Measurements from ENCODE around the gene JUND.

JUND gene

GRCh38 chr19:18291590-18292461 lies 10.4 kb upstream of the JUND start:
- Histone ChIP-seq H3K36me3 (ENCODE audit: insufficient read depth, low read length) (no peaks in the 10 kb centered on the region), H2AFZ (ENCODE audit: low read depth, low read length) (peak overlapping the region; percentile 64), H3K9me3 (ENCODE audit: low read length) (no peaks in the 10 kb centered on the region), H3K27me3 (ENCODE audit: insufficient read depth, low read length) (no peaks in the 10 kb centered on the region), H3K4me3 (ENCODE audit: low read length) (peak overlapping the region; percentile 60), H3K4me1 (ENCODE audit: insufficient read depth, low read length) (peaks cover 33% of the 10 kb centered on the region)

DNA sequence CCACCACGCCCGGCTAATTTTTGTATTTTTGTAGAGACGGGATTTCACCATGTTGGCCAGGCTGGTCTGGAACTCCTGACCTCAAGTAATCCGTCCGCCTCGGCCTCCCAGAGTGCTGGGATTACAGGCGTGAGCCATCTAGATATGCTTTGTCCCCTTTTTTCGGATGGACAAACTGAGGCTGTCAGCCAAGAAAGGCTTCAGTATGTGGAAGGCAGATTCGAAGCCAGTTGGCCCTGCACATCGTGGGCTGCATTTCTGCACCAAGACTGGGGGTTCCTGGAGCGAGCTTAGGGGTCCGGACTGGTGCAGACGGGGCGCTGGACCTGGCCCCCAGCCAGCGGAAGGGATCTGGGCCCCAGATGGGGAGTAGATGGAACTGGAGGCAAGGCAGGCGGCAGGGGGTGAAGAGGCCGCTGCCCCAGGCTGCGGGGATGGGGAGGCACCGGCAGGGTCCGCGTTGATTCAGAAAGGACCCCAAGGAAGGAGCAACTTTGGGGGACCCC lies 9.7 kb upstream of the JUND start:
- Histone ChIP-seq H2AFZ (ENCODE audit: low read depth, low read length) (peak overlapping the region; percentile 64), H3K4me3 (ENCODE audit: low read length) (no peak overlapping the region), H3K27me3 (ENCODE audit: insufficient read depth, low read length) (no peaks in the 10 kb centered on the region), H3K36me3 (ENCODE audit: insufficient read depth, low read length) (no peaks in the 10 kb centered on the region), H3K9me3 (ENCODE audit: low read length) (no peaks in the 10 kb centered on the region), H3K4me1 (ENCODE audit: insufficient read depth, low read length) (peaks cover 33% of the 10 kb centered on the region)

DNA sequence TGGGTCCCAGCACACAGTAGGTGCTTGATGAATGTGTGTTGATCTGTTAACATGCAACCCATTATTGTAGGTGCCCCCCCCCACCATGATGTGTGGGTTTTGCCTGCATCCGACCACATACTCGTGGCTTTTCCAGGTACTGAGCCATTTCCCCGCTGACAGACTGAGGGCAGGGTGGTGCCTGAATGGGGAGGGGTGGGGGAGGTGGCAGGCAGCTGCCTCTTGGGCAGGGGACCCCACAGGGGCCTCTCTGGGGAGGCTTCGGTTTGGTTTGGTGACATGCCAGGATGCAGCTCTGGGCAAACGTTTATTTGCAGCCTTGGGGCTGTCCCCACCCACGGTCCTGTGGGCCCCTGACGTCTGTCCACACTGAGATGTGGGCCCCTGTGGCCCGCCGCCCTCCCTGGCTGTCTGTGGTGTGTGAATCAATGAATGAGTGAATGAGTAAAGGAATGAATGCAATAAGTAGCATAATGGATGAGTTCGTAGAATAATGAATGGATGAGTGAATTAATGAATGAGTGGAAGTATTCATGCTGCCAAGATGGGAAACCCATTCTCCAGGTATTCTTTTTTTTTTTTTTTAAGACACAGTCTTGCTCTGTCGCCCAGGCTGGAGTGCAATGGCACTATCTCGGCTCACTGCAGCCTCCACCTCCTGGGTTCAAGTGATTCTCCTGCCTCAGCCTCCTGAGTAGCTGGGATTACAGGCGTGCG lies 9.0 kb upstream of the JUND start:
- H3K36me3 ChIP-seq (ENCODE audit: insufficient read depth, low read length), result no peaks in the 10 kb centered on the region
- H3K9me3 ChIP-seq (ENCODE audit: low read length), result no peaks in the 10 kb centered on the region
- peaks cover 33% of the 10 kb centered on the region for H3K4me1 ChIP-seq (ENCODE audit: insufficient read depth, low read length)
- H2AFZ ChIP-seq (ENCODE audit: low read depth, low read length), result no peak overlapping the region
- H3K4me3 ChIP-seq (ENCODE audit: low read length), result no peak overlapping the region
- H3K27me3 ChIP-seq (ENCODE audit: insufficient read depth, low read length), result no peaks in the 10 kb centered on the region

- Histone ChIP-seq H3K9me3 (ENCODE audit: low read length) (no peaks in the 10 kb centered on the region), H2AFZ (ENCODE audit: low read depth, low read length) (no peak overlapping the region), H3K27me3 (ENCODE audit: insufficient read depth, low read length) (no peaks in the 10 kb centered on the region), H3K36me3 (ENCODE audit: insufficient read depth, low read length) (no peaks in the 10 kb centered on the region), H3K4me1 (ENCODE audit: insufficient read depth, low read length) (peaks cover 36% of the 10 kb centered on the region), H3K4me3 (ENCODE audit: low read length) (no peak overlapping the region)
Observed at GRCh38 chr19:18289471-18290301, 8.3 kb upstream of the JUND start.

DNA sequence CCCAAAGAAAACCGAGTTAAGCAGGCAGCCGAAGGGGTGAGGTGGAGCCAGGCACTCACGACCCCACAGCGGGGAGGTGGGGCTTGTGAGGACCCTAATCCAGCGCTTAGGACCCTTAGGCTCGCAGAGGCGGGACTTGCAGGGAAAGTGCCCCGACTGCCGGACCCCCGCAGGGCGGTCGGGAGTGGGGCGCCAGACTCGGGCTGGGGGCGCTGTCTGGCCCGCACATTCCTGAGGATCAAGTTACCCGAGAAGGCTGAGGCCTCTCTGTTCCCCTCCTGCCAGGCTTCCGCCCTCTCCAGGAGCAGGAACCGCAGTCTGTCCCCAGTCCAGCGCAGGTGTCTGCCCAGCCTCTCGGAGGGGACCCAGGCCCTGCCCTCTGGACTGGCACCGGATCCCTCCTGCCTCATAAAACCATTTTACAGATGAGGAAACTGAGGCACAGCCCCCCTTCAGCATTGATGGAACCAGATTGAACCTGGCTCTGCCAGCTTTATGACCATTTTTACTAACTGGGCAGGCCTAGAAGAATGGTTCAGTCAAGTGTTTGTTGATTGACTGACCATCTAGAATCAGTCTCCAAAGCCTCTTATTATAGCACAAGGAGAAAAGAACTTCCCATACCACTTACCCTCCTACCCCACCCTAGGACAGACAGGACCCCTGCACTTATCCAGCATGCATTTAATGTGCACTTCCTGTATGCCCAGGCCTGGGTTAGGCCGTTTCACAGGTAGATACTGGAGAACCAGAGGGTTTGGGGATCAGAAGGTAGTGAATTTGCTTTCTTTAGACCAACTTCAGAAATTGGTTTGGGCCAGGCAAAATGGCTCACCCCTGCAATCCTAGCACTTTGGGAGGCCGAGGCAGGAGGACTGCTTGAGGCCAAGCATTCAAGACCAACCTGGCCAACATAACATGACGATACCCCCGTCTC lies 6.7 kb upstream of the JUND start:
- Histone ChIP-seq H3K4me1 (ENCODE audit: insufficient read depth, low read length) (peaks cover 24% of the 10 kb centered on the region), H3K36me3 (ENCODE audit: insufficient read depth, low read length) (no peaks in the 10 kb centered on the region), H2AFZ (ENCODE audit: low read depth, low read length) (no peak overlapping the region), H3K4me3 (ENCODE audit: low read length) (no peak overlapping the region), H3K9me3 (ENCODE audit: low read length) (no peaks in the 10 kb centered on the region), H3K27me3 (ENCODE audit: insufficient read depth, low read length) (no peaks in the 10 kb centered on the region)

GRCh38 chr19:18286973-18287635 lies 5.7 kb upstream of the JUND start:
- no peaks in the 10 kb centered on the region for H3K27me3 ChIP-seq (ENCODE audit: insufficient read depth, low read length)
- no peaks in the 10 kb centered on the region for H3K36me3 ChIP-seq (ENCODE audit: insufficient read depth, low read length)
- no peak overlapping the region for H2AFZ ChIP-seq (ENCODE audit: low read depth, low read length)
- no peak overlapping the region for H3K4me3 ChIP-seq (ENCODE audit: low read length)
- no peaks in the 10 kb centered on the region for H3K9me3 ChIP-seq (ENCODE audit: low read length)
- peaks cover 25% of the 10 kb centered on the region for H3K4me1 ChIP-seq (ENCODE audit: insufficient read depth, low read length)

DNA sequence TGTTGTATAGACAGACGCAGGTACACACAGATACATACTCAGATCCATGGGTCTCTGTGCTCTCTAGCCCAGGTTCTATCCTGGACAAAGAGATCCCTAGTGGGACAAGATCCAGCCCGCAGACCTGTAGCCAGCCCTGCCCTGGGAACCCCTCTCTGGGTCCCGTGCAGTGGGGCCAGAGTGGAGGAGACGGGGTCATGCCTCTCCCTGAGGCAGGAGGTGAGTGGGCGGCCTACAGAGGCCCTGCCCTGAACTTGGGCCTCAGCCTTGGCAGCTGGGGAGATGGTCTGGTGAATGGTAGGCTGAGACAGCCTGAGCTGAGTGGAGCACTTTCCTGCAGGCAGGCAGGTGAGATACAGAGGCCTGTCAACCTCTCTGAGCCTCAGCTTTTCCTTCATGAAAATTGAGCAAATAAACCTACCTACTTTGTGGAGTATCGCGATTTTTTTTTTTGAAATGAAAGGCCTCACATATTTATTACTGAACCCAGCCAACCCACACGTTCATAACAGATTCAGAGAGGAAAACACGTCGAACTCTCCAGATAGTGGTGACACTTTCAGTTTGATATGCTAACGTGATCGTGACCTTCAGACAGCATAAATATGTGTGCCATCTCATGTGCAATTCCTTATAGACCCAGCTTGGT lies 3.4 kb upstream of the JUND start:
- no peaks in the 10 kb centered on the region for H3K36me3 ChIP-seq (ENCODE audit: insufficient read depth, low read length)
- no peaks in the 10 kb centered on the region for H3K9me3 ChIP-seq (ENCODE audit: low read length)
- peaks cover 21% of the 10 kb centered on the region for H3K4me1 ChIP-seq (ENCODE audit: insufficient read depth, low read length)
- no peak overlapping the region for H2AFZ ChIP-seq (ENCODE audit: low read depth, low read length)
- no peak overlapping the region for H3K4me3 ChIP-seq (ENCODE audit: low read length)
- H3K27me3 ChIP-seq (ENCODE audit: insufficient read depth, low read length), result no peaks in the 10 kb centered on the region

GRCh38 chr19:18283338-18283737 lies 1.9 kb upstream of the JUND start:
- Histone ChIP-seq H3K36me3 (ENCODE audit: insufficient read depth, low read length) (peaks cover 9% of the 10 kb centered on the region), H3K4me1 (ENCODE audit: insufficient read depth, low read length) (peaks cover 28% of the 10 kb centered on the region), H3K9me3 (ENCODE audit: low read length) (no peaks in the 10 kb centered on the region), H2AFZ (ENCODE audit: low read depth, low read length) (no peak overlapping the region), H3K4me3 (ENCODE audit: low read length) (no peak overlapping the region), H3K27me3 (ENCODE audit: insufficient read depth, low read length) (no peaks in the 10 kb centered on the region)

GRCh38 chr19:18282788-18283141 lies 1.3 kb upstream of the JUND start:
- H3K27me3 ChIP-seq (ENCODE audit: insufficient read depth, low read length), result no peaks in the 10 kb centered on the region
- peaks cover 13% of the 10 kb centered on the region for H3K36me3 ChIP-seq (ENCODE audit: insufficient read depth, low read length)
- no peaks in the 10 kb centered on the region for H3K9me3 ChIP-seq (ENCODE audit: low read length)
- peak overlapping the region; percentile 73 for H3K4me3 ChIP-seq (ENCODE audit: low read length)
- peaks cover 24% of the 10 kb centered on the region for H3K4me1 ChIP-seq (ENCODE audit: insufficient read depth, low read length)
- no peak overlapping the region for H2AFZ ChIP-seq (ENCODE audit: low read depth, low read length)

DNA sequence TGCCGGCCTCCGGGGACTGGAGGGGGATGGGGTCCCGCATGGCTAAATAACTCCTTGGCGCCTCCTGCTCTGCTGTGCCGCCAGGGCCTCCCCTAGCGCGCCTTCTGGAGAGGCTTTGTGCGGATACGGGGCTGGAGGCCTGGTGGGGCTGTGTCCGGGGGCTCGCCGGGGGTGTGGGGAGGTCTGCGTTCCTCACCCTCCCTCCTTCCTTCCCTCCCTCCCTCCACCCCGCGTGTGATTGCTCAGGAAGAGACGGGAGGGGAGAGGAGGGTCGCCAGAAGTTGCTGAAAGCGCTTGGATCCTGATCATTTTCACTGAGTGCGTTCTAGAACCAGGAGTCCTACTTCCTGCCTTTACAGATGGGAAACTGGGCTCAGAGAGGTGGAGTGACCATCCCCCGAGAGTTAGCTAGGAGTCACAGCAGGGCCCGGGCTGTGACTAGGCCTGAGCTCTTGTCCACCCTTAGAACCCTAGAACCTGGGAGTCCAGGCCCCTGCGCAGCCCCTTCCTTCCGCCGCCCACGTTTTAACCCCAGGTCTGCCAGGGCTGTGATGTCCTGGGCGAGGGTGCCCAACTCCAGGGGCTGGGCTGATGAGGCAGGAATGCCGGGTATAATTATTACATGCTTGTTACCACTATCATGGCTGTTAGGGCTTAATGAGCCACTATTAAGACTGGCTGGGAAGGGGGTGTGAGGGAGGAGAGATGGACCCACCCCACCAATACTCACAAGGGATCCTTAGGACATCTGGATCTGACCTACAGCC lies 782 bp upstream of the JUND start:
- H3K9me3 ChIP-seq (ENCODE audit: low read length), result no peaks in the 10 kb centered on the region
- H3K27me3 ChIP-seq (ENCODE audit: insufficient read depth, low read length), result no peaks in the 10 kb centered on the region
- peaks cover 15% of the 10 kb centered on the region for H3K36me3 ChIP-seq (ENCODE audit: insufficient read depth, low read length)
- peaks cover 23% of the 10 kb centered on the region for H3K4me1 ChIP-seq (ENCODE audit: insufficient read depth, low read length)
- H2AFZ ChIP-seq (ENCODE audit: low read depth, low read length), result no peak overlapping the region
- H3K4me3 ChIP-seq (ENCODE audit: low read length), result peak overlapping the region; percentile 73

All from neuron (in vitro differentiated cells).